Measurements from ENCODE around the gene COL9A3.

COL9A3 gene

DNA sequence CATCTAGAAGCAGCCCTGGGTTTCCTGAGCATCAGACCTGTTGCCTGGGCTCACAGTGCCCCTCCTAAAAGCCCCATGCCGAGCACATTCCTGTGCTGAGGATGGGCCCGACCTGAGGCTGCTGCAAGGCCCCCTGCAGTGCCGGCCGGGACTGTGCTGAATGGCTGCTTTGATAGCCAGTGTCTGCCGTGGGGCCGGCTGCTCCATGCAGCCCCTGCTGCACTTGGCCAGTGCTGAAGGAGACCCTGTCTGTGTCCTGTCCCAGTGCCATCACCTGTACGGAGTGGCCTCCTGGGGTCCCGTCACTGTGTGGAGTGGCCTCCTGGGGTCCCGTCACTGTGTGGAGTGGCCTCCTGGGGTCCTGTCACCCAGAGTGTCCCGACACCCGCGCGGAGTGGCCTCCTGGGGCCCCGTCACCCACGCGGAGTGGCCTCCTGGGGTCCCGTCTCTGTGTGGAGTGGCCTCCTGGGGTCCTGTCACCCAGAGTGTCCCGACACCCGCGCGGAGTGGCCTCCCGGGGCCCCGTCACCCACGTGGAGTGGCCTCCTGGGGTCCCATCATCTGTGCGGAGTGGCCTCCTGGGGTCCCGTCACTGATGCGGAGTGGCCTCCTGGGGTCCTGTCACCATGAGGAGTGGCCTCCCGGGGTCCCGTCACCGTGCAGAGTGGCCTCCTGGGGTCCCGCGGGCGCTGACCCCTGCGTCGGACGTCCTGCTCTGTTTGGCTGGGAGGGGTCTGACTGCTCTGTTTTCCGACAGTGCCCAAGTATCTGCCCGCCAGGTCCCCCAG is 7.0 kb downstream of the COL9A3 start:
- no peak for DNase-seq (ENCODE audit: low spot score)

DNA sequence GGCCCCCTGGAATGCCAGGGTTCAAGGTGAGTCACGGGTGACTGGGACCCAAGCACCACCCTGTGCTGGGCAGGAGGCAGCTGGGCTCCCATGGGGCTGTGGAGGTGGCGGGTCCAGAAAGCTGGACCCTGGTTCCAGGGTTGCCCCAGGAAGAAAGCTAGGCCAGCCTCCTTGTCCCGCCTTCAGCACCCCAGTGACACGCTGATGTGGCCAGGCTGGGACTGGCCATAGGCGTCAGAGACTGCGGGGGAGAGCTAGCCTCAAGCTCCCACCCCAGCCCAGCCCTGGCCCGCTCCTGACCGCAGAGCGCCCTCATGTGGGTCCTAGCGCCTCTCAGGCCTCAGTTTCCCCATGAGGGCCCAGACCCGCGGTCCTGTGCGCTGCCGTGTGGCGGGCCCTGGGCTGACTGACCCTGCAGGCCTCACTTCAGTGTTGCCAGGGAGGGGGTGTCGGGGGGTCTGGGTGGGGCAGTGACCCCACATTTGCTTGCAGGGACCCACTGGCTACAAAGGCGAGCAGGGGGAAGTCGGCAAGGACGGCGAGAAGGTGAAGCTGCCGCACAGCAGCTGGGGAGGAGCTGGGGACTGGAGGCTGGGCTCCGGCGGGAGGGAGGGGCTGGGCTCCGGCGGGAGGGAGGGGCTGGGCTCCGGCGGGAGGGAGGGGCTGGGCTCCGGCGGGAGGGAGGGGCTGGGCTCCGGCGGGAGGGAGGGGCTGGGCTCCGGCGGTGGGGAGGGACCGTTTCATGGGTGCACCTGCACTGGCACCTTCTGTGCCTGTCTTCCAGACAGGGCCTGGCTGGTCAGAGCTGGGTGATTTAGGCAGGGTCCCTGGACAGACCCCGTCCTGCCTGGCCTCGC is 7.9 kb downstream of the COL9A3 start:
- no peak for DNase-seq (ENCODE audit: low spot score)

DNA sequence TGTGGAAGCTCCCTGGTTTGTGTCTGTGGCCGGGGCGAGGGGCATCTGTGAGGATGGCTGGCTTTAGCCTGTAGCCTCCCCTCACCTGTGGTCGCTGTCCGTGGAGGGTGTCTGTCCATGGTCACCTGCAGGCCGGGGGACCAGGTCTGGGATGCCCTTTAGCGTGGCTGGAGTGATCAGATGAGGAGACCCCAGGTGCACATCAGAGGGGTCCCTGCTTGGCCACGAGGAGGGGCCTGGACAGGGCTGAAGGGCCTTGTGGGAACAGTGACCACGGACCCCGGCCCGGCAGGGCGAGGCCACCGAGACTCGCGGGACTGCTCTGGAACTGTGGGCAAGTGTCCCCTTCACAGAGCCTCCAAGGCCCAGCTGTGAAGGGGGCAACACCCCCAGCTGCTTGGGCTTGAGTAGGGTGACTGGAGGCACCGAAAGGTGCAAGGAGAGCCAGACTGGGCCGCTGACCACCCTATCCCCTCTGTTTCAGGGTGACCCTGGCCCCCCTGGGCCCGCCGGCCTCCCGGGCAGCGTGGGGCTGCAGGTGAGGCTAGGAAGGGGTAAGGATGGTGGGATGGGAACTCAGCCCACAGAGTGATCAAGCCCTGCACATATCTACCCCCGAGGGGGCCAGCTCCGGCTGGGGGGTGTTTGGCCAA is 8.6 kb downstream of the COL9A3 start:
- DNase-seq (ENCODE audit: low spot score): no peak

DNA sequence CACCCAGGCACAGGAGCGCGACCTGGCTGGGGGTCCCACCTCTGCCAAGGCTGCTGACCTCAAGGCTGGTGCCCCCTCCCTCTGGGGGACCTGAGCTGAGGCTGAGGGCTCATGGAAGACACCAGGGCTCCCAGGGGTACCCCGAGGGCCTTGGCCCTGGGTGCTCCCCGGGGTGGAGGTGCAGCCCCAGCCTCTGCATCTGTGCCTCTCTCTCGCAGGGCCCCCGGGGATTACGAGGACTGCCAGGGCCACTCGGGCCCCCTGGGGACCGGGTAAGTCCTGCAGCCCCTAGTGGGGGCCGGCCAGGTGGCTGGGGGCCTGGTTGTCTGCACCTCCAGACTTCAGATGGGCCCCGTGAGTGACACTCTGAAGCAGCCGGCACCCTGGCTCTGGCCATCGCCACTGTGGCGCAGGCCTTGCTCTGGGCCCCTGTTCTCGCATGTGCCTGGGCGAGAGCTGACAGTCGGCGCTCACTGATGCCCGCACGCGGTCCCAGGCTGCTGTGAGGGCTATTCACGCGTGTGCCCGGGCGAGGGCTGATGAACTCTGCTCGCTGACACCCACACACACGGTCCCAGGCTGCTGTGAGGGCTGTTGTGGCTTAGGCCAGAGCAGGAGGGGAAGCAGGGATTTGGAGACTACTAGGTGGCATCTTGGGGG is 9.3 kb downstream of the COL9A3 start:
- no peak for DNase-seq (ENCODE audit: low spot score)

DNA sequence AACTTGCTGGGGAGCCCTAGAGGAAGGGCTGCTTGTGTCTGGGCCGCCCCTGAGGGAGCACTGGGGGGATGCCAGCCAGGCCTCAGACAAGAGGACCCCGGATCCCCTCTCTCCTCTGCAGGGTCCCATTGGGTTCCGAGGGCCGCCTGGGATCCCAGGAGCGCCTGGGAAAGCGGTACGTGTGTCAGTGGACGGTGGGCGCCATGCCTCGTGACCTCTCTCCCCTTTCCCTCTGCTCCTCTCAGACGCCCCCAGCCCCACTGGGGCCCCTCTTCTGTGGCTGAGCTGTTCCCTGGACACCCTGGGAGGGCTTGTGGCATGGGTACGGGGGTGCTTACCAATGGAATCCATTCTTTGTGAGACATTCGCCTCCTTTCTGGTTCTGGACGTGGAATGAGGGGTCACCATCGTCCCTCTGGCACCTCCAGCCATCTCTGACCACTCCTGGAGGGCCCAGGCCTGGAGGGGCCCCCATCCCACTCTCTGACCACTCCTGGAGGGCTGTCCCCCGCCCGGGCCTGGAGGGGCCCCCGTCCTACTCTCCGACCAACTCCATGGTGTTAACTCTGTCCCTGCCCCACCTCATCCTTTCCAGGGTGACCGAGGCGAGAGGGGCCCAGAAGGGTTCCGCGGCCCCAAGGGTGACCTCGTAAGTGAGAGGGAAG is 9.9 kb downstream of the COL9A3 start:
- DNase-seq (ENCODE audit: low spot score): no peak

DNA sequence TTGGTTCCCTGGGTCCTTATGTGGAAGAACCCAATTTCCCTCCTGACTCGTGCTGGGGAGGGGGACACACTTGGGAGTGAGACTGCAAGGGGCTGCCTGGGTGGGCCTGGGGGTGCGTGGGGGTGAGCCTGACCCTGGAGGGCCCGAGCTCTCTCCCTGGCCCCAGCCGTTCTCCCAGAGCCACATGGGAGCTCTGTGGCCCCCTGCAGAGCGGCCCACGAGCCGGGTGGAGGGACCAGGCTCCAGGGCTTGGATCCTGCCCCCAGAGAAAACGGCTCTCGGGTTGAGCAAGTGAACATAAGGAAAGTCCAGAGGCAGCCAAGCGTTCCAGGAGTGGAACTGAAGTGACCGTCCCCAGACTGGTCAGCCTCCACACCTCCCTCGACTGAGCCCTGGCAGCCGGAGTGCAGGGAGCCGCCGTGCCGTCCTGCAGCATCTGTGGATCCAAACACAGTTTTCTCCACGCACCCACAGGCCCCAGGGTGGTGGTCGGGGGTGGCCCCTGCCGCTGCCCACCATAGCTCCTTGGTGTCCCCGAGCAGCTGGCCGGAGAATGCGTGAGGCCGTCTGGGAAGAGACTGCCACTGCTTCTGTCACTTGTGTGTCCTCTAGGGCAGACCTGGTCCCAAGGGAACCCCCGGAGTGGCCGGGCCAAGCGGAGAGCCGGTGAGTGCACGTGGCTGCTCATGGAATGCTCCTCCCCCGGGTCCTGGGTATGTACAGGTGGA is 10.6 kb downstream of the COL9A3 start:
- DNase-seq (ENCODE audit: low spot score): no peak

DNA sequence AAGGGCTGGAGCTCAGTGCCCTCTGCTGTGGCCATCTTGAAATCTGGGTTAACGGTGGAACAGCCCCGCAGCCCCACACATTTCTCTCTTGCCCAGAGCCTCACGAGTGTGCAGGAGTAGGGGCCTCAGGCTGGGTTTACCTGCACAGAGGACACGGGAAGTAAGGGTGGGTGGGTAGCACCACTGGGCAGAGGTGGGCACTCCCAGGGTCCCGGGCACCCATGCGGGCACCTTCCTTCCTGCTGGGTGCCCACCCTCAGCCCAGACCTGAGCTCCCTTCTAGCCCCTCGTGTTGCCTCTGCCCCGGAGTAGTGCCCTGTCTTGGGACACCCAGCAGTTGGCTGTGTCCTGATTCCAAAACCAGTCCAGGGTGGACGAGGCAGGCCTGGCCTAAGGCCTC is 11.2 kb downstream of the COL9A3 start:
- no peak for DNase-seq (ENCODE audit: low spot score)

DNA sequence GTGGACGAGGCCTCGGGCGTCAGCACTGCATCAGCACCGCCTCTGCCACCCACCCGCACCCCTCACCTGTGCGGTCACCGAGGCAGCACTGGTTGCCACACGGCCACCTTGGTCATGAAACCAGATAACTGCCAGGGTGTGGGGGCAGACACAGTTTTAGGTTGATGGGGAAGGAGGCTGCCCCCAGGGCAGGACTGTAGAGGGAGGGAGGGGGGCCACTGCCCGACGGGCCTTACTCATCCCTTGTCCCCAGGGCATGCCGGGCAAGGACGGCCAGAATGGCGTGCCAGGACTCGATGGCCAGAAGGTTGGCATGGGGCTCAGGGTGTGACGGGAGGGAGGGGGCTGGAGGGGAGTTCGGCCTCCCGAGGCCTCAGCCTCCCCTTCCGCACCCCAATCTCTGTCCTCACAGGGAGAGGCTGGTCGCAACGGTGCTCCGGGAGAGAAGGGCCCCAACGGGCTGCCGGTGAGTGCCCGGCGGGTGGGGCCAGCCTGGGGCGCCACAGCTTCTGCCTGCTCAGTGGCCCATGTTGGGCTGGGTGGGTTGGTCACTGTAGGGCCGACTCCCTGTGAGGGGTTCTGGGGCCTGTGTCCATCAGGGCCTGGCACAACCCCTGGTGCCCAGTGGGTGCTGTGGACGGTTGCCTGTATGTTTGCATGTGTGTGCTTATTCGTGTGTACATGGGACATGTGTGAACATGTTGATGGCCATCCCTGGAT is 11.8 kb downstream of the COL9A3 start:
- no peak for DNase-seq (ENCODE audit: low spot score)

DNA sequence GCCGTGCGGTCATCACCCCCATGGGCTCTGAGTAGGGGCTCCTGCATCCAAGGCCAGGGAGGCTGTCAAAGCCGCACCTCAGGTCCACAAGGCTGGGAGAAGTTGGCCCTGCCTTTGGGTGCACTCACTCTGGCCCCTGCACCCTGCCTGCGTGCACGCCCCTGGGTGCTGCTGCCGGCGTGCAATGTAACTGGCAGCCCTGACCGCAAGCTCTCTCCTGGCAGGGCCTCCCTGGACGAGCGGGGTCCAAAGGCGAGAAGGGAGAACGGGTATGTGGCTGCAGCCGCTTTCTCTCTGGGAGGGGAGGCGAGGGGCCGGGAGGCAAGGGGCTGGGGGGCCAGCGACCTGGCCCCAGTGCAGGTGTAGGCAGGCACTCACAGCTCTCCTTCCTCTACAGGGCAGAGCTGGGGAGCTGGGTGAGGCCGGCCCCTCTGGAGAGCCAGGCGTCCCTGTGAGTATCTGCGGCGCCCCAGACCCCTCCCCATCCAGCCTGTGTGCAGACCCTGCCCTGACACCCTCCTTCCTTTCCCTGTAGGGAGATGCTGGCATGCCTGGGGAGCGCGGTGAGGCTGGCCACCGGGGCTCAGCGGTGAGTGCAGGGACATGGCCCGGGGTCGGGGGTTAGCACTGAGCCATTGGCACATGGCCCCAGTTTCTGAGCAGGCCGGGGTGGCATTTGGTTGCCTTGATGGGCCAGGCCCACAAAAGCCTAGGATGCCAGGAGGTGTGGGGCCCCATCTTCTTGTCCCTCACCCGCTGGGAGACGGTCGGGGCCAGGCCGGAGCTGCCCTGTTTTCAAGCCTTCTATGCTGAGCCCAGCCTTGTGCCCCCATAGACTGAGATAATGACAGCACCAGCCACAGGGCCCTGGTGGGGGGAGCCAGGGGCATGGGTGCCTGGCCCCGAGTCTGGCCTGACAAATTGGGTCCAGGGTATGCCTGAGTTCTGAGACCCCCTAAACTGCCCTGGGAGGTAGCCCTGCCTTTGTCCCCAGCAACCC is 12.7 kb downstream of the COL9A3 start:
- DNase-seq (ENCODE audit: low spot score): no peak

DNA sequence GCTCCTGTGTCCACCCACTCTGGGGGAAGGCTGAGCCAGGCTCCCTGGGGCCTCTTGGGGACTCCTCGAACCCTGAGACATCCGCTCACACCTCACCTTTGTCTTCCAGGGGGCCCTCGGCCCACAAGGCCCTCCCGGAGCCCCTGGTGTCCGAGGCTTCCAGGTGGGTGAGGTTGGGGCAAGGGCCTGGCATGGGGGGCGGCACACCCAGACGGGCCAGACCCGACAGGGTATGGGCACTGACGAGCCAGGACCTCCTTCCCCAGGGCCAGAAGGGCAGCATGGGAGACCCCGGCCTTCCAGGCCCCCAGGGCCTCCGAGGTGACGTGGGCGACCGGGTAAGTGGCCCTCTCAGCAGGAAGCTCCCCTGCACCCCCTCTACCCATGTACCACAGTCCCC is 13.4 kb downstream of the COL9A3 start:
- DNase-seq (ENCODE audit: low spot score): no peak

DNA sequence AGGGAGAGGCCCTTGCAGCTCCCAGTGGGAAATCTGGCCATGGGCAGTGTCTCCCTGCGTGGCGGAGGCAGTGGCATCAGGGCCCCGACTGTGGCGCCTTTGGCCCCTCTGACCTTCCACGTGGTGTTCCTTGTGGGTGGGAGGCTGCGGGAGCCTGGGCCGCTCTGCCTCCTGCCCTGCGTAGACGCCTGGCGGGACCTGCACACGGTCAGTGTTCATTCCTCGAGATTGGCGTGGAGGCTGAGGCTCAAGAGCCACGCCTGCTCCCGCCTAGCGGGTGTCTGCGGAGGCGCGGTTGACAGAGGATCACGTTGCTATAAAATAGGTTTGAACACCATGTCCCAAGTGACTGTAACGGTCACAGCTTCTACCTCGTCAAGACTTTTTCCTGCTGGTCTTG is 14.0 kb downstream of the COL9A3 start:
- DNase-seq (ENCODE audit: low spot score): no peak

DNA sequence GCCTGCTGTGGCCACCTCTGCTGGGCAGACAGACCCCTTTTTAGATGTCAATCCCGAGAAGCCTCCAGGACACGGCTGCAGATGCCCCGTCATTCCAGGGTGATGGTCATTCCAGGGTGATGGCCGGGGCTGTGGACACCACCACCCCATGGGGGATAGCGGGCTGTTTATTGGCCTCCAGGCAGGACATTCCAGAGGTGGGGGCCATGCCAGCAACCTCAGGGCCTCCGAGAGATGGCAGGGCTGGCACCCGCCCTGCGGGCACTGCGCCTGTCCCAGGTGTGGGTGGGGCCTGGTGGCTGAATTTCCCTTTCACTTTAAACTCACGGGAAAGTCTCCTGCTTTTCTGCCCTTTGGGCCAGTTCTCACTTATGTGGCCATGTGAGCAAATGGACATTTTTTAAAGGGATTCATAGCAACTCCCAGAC is 14.5 kb downstream of the COL9A3 start:
- DNase-seq (ENCODE audit: low spot score): no peak

DNA sequence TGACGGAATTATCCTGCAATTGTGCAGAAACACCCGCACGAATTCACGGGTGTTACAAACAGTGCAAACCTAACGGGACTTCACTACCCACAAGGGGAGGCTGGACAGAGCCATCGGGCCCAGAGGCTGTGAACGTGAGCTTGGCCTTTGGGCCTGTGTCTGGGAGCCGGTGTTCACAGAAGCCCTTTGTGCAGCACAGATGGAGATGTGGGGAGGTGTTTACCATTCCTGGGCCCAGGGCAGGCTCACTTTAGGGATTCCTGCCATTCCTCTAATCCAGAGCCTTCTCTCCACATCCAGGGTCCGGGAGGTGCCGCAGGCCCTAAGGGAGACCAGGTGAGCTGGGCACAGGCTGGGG is 15.0 kb downstream of the COL9A3 start:
- DNase-seq (ENCODE audit: low spot score): peak; percentile 24

DNA sequence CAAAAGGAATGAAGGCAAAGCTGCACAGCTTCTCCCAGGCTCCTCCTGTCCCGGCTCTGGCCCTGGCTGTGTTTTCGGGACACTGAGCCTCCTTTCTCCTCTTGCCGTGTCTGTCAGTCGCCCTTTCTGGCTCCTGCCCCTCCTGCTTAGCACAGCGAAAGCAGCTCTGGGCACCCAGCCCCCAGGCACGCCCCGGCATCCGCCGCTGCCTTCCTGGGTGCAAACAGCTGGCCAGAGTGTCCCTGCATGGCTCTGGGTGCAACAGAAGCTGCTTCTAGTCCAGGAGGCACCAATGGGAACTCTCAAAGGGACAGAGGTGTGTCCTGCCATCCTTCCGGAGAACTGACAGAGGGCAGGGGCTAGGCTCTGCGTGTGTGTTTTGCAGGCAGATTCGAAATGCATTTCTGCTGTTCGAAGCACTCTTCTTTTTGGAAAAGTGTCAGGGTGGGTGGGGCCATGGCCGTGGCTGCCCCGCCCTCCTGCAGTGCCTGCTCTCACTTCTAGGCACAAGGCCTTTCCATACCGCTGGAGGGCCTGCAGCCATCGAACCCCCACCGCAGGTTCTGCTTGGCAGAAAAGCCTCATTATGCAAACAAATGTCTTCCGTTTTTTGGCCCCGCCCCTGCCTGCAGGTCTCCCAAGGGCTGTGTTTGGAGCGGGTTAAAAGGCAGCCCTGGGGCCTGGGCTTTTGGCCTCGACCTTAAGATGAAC is 15.5 kb downstream of the COL9A3 start:
- no peak for DNase-seq (ENCODE audit: low spot score)

DNA sequence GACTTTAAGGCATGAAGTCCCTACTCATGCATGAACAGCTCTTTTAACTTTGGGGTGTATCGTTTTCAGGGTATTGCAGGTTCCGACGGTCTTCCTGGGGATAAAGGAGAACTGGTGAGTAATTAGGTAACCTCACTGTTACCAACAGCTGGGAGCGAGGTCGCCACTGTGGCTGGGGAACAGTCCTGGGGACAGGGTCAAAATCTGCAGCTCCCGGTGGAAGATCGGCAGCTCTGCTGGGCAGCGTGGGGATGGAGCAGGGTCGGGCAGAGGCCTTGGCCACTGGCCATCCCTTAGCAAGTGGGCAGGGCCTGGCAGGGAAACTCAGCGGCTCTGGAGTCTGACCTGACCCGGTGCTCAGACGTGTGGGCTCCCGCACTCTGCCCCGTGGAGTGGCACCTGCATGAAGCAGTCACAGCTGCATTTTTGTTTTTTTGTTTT is 16.1 kb downstream of the COL9A3 start:
- DNase-seq (ENCODE audit: low spot score): no peak

DNA sequence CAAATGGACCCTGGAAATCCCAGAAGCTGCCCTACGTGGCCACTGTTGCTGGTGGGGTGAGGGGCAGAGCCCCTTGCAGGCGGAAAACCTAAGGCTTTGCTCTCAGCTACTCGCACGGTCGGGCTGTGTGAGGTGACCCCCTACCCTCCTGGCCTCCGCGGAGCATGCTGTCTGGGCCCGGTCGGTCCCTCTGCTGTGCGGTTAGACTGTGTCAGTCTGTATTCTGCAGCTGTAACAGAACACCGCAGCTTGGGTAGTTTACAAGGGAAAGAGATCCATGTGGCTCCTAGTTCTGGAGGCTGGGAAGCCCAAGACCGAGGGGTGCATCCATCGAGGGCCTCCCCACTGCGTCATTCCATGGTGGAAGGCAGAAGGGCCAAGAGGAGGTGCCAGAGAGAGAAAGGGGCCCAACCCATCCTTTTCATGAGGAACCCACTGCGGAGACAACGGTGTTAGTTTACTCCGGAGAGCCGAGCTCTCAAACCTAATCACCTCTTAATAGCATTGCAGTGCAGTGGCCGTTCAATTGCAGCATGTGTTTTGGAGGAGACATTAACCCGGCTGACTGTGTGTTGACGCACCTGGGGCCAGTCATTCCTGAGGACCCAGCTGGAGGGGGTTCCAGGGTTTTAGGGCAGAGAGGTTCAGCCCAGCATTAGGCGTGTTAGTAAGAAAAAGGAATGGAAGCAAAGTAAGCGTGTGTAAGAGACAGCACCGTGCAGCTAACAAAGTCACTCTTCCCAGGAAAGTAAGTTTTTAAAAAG is 18.3 kb downstream of the COL9A3 start:
- DNase-seq (ENCODE audit: low spot score): no peak

Measured in pons (tissue), 1 donor.